Measurements from ENCODE around the gene OXT.
"Not testable (repeated sequence)": the region's sequence is repeated elsewhere in the genome, so short reads cannot be mapped to it uniquely, and the experiment has no call there.

Gene OXT

DNA sequence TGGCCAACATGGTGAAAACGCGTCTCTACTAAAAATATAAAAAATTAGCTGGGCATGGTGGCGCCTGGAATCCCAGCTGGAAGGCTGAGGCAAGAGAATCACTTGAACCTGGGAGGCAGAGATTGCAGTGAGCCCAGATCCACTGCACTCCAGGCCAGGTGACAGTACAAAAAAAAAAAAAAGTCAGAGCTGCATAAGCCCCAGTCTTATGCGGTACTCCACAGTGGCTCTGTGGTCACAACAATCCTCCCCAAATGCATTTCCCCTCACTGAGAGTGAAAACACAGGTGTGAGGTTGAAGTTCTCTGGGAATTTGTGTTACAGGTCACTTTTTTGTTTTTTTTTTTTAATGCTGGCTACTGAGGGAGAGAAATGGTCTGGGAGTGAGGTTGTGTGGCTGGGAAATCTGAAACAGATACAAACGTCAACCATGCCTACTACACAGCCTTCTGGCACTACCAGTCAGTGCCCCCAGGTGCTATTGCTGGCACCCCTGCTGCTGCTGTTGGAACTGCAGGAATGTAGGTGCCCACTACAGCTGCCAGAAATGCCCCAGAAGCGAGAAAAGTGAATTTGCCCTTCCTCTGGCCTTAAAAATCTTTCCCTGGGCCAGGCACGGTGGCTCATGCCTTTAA lies 19.9 kb upstream of the OXT start:
- no peak for DNase-seq

DNA sequence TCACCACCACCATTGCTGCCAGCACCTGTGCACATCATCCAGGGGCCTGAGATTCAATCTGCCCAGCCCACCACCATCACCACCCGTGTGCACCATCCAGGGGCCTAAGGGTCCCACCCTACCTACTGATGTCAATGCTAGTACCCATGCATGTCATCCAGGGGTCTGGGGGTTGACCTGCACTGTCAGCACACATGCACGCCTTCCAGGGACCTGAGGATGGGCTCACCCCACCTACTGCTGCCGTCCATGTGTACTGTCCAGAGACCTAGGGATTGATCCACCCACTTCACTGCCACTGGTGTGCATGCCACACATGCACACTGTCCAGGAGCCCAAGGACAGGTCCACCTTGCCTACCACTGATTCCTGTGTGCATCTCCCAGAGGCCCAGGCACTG lies 11.9 kb upstream of the OXT start:
- no peak for DNase-seq

DNA sequence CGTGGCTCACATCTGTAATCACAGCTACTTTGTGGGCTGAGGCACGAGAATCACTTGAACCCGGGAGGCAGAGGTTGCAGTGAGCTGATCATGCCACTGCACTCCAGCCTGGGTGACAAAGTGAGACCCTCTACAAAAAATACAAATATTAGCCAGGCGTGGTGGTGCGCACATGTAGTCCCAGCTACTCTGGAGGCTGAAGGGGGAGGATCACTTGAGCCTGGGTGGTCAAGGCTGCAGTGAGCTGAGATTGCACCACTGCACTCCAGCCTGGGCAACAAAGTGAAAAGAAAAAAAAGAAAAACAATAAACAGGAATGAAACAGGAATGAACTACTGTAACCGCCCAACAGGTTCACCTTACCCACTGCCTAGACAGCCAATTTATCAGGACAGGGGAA lies 7.3 kb upstream of the OXT start:
- not testable (repeated sequence) for DNase-seq

DNA sequence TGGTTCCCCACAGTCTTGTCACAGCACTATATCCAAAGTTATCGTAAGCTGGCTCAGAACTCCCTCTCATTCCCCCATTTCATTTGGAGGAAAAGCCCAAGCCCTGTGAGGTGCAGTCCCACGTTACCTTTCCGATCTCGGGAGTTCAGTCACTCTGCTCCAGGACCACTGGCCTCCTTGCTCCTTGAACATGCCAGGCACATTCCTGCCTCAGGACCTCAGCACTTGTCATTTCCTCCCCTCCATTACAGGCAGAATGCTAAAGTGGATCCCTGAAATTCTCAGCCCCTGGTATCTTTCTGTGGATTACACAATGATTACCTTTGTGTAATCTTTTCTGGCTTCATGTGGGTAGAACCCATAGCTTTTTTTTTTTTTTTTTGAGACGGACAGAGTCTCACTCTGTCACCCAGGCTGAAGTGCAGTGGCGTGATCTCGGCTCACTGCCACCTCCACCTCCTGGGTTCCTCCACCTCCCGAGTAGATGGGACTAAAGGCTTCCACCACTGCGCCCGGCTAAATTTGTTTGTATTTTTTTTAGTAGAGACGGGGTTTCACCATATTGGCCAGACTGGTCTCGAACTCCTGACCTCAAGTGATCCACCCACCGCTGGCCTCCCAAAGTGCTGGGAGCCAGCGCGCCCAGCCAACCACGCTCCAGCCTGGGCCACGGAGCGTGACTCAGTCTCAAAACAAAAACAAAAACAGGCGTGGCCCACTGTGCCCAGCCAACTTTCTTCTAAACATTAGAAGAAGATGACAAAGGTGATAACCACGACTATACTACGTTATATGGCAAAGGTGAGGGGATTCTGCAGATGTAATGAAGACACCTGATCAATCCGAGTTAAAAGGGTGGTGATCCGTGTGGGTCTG lies 4.0 kb upstream of the OXT start:
- DNase-seq = no peak

DNA sequence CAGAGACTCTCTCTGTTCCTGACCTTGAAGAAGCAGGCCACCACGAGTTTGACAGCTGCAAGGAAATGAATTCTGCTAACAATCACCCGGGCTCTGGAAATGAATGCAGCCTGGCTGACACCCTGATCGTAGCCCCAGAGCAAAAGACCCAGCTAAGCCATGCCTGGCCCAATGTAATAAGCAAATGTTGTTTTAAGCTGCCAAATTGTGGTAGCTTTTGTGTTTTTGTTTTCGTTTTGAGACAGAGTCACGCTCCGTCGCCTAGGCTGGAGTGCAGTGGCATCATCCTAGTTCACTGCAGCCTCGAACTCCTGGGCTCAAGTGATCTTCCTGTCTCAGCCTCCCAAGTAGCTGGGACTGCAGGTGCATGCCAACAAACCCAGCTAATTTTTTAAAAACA lies 3.3 kb upstream of the OXT start:
- DNase-seq = no peak

DNA sequence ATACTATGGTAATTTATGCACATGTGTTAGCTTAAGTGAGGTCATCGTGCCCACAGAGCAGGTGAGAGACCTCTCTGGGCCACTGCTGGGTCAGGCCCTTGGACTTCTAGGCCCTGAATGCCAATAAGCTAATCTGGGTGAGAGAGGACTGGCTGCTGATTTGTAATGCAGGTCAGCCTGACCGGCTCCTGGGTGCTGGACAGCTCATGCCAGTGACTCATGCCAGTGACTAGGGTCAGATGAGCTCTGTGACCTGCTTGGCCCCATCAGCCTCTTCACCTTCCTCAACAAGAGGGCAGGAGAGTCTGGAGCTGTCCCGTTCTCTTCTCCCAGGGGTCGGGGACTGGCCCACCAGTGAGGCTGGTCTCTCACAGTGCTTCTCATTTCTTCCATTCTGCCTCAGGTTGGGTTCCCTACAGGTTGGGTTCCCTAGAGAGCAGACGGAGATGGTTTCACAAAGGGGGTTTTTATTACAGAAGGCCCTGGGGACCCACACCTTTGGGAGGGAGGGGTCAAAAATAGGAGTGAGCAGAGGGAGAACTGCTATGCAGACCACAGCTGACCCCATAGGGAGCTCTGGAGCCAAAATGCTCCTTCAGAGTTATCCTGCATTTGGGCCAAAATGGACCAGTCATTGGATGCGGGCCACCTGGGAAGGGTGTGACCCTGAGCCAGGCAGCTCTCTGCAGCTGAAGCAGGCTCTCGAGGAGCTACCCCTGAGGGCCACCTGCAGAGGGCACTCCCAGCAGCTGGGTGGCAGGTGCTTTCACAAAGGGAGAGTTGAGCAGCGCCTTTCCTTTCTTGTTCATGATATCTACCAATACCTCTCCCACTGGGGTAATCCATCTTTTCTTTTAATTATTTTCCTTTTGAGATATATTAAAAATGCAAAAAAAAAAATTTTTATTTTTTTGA lies 2.2 kb upstream of the OXT start:
- peak; percentile 10 for DNase-seq

DNA sequence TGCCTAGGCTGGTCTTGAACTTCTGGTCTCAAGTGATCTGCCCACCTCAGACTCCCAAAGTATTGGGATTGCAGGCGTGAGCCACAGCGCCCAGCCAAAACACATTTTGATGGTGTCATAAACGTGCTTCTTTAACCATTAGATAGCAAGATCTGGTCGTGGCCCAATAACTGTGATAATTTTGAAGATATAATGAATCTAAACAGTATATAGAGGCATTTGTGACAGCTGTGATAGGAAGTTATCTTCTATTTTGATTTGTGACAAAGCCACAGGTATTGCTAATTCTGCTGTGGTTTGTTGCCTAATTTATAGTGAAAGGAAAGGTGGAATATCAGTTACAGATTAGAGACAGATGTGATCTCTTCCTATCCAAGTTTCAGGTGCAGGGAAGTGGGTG lies 695 bp upstream of the OXT start:
- no peak for DNase-seq

DNA sequence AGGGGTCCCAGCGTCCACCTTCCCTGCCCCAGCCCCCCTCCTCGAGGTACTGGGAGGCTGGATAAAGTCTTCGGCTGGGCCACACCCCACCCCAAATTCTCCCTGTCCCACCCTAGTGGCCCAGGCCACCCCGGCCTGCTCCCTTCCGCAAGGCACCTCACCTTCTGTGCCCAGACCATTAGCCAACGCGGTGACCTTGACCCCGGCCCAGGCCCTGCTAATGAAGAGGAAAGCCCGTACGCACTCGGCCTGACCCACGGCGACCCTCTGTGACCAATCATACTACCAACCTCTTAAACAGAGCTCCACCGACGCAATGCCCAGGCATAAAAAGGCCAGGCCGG lies 182 bp upstream of the OXT start:
- DNase-seq = no peak

DNA sequence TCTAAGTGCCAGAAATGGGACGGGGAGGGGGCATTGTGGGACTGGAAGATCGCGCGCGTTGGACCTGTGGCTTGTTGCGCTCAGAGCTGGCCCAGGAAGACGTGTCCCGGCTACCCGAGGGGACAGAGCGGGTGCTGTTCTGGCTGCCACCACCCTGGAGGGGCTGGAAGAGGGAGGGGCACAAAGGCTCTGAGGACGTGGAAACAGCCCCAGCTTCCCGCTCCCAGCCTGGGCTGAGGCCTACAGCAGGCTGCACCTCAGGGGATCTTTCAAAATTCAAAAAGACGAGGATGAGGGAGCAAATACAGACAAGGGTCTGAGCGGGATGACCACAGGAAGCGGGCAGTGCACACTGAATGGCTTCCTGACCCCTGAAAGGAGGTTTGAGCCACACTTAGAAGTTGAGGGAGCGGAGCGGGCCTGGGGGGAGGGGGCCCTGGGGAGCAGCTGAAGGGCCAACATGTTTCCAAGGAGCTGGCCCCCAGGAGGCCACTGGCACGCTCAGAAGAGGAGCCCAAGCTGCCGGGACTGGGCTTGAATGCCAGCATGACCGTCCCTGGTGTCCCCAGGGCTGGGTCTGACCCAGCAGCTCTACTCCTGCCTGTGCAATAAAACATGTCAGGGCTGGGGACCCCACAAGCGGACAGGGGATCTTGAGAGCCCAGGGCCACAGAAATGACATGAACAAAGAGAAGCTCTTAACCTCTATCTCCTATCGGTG lies 1.3 kb downstream of the OXT start:
- no peak for DNase-seq

DNA sequence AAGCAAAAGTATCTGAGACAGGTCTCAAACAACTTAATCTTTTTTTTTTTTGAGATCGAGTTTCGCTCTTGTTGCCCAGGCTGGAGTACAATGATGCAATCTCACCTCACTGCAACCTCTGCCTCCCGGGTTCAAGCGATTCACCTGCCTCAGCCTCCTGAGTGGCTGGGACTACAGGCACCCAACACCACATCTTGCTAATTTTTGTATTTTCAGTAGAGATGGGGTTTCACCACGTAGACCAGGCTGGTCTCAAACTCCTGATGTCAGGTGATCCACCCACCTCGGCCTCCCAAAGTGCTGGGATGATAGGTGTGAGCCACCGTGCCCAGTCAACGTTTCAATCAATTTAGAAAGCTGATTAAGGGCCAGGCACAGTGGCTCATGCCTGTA lies 1.8 kb downstream of the OXT start:
- DNase-seq = not testable (repeated sequence)

DNA sequence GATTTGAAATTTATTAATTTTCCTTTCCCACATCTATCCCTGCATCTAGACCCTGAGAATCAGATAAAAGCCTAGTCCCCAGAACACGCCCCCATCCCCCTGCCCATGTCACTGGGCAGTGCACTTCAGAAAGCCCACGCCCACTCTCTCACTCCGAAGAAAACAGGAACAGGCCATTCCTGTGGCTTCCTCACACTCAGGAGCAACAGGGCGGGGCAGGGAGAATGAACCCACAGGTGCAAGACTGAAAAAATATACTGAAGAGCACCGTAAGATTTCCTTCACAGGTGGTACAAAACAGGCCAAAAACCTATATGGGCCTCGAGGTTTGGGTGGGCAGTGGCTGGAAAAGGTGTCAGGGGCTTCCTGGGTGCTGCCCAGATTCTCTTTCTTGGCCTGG lies 3.4 kb downstream of the OXT start:
- no peak for DNase-seq

DNA sequence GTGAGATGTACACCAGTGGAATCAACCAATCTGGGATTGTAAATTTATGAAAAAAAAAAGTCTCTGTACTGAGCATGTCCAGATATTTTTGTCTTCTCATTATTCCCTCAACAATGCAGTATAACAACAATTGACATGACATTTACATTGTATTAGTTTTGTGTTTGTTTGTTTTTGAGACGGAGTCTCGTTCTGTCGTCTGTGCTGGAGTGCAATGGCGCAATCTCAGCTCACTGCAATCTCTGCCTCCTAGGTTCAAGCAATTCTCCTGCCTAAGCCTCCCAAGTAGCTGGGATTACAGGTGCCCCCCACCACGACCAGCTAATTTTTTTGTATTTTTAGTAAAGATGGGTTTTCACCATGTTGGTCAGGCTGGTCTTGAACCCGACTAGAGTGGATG lies 3.9 kb downstream of the OXT start:
- not testable (repeated sequence) for DNase-seq

DNA sequence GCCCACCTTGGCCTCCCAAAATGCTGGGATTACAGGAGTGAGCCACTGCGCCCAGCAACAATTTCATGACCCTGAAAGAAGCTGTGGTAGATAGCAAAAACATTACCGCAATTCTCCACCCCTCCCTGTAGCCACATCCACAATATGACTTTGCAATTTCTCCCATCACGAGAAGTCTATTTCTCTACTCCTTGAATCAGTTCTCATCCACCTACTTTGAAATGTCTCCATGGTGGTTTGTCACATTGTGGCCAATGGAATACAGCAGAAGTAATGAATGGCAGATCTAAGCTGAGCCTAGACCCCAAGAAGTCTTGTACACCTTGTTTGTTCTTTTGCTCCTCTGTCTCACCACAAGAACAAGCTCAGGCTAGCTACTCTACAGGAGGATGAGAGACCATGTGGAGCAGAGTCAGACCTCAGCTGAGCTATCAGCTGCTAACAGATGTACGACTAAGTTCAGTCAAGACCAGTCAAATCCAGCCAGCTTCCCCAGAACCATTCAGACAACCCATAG lies 6.3 kb downstream of the OXT start:
- no peak for DNase-seq

DNA sequence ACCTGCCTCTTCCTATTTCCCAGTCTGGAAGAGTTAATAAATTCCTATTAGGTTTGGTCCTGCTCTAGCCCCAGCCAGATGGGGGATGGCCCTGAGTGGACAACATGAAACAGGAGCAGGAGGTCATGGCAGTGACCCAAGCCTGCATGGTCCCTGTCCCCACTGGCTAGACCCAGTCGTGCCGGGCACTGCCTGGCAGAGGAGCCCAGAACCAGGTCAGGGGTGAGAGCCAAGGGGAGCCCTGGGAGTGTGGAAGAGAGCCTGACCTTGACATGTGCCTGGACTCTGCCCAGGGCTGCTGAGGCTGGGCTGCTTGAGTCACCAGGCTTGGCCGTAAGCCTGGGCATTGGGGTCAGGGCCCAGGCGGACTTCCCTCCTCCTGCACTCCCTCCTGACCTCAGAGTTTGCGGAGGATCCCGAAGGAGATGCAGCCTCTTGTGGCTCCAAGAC lies 9.5 kb downstream of the OXT start:
- DNase-seq = no peak

DNA sequence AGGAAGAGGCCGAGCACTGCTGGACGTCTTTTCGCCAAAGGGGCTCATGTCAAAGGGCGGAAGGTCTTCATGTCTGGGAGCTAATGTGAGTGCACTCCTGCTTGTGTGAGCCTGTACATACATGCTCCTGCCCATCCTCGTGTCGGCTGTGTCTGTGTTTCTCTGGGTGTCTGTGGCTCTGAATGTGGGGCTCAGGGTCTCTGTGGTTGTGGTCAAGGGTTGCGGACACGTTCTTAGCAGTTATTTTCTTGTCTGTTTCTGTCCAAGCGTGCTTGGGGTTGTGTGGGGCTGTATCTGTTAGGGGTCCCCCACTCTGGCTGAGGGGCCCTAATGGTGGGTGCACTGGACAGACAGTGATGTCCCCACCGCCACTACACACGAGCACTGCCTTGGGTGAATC lies 10.2 kb downstream of the OXT start:
- DNase-seq = no peak

DNA sequence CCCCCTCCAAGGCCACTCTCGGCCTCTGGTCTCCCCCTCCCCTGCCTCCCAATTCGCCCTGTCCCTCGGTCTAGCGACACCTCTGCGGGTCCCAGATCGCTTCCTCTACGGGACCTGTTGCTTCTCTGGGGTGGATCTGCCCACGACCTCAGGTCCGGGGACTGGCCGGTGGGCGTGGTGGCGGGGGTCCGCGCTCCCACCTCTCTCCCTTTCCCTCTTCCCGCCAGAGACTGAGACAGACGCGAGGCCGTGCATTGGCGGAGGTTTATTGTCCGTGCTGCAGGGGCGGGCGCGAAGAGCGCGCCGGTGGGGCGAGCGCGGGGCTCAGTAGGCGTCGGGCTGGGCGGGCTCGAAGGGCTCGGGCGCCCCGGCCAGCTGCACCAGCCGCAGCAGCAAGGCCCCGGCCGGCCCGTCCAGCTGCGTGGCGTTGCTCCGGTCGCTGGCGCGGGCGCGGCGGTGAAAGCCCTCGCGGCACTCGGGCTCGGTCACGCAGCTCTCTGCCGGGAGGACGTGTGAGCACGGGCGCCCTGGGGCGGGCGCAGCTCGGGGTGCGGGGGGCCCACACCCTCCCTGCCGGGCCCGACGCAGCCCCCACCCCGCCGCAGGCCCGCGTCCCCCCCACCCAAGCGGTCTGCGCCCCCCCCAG lies 11.0 kb downstream of the OXT start:
- DNase-seq = no peak

DNA sequence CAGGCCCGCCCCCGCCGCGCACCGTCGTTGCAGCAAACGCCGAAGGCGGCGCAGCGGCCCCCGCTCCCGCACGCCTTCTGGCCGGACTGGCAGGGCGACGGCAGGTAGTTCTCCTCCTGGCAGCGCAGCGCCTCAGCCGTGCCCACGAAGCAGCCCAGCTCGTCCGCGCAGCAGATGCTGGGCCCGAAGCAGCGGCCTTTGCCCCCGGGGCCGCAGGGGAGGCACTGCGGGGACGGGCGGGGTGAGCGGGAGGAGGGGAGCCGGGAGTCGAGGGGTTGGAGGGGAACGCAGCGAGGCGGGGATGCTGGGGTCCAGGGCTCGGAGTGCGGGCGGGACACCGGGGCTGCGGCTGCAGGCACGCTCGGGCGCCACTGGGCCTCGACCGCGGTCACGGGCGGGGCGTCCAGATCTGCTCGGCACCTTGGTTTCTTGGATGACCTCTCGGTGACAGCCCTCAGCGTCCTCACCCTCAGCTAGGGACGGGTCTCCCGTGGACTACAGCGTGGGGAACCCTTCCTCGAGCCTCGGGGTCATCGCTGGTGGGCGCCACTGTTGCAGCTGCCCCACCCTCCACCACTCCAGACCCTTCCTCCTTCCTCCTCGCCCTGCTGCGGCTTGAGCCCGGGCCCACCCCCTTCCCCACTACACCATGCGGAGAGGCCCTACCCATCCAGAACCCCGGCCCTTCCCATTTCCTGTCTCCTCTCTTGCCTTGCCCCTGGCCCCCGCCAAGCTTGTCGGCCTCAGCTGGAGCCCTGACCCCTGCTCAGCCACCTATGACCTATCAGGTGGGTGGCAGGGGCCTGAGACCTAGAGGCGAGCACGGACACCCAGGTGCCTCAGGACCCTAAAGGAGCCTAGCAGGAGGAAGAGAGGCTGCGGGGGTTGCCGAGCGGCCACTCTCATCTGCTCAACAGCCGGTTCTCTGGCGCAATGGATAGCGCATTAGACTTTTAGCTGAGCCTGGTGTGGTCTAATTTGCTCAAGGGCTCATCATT lies 11.8 kb downstream of the OXT start:
- no peak for DNase-seq

DNA sequence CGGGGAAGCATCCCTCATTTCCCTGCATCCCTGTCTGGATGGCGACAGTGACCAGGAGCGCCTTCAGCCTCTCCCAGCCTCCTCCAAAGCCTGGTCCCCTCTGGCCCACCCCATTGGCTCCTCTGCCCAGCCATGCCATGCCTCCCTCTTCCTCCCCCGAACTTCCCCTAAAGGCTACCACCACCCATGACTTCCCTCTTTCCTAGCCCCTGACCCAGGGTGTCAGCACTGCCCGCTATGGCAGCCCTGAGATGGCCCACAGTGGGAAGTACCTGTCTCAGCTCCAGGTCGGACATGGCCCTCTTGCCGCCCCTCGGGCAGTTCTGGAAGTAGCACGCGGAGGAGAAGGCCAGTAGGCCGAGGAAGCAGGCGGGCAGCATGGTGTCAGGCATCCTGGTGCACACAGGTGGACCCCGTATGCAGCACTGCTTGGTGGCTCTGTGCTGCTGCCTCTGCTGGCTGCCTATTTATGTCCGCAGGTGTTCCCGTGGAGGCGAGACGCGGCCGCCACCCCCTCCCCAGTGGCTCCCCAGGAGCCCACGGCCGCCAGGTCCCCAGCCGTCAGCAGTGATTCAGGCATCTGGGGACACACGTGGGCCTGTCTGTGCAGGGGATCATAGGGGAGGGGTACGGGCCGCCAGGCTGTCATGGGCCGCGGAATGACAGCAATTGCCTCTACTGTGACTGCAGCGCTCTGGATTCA lies 13.0 kb downstream of the OXT start, which contains the start of gene AVP:
Gene AVP, minus strand, starts transcription at position 442 of the 703 bp plus-strand sequence. Its CDS starts 50 bp downstream, at position 392.
- no peak for DNase-seq

DNA sequence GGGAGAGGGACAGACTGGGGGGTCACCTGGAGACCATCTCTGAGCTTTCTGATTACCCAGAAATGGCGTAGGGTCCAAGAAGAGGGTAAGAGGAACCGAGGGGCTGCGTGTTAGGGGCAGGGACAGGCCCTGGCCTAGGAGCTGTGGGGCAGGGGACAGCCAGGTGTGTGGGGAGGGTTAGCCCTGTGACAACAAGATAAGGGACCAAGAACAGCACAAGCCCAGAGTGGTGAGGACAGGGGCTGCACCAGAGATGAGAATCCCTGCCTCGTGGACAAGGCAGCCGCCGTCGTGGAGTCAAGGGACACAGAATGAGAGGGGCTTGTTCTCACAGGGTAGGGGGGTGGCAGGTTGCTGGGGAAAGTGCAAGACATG lies 13.6 kb downstream of the OXT start:
- no peak for DNase-seq

DNA sequence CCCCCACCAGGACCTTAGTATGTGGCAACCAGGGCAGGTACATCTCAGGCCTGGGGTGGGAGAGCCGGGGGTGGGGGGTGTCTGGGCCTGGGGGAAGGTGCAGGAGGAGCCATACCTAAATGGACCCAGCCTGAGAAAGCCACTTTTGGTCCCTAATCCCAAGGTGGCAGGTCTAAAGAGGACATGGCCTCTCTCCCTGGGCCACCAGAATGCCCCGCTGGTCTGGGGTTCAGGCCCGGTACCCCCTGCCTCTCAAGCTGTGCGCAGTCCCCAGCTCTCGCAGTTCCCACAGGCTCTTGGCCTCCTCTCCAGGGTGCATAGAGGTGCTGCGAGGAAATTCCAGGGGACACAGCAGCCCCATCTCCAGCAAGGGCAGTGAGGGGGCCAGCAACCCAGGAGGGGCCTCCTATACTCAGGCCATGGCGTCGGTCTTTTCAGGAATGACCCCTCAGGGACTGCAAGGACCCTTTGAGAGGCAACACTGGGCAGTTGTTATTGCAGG lies 14.2 kb downstream of the OXT start:
- DNase-seq = no peak
